HCT116 (cell line): Measurements from ENCODE around the gene SLC5A4. TPM values are rescaled to one million over a fixed set of nuclear protein-coding genes. Genes with fewer than 3 reads are reported as not detected.

ENCODE experiments used
- ATAC-seq: fragments of 200-7000 bp; cut with Tn5 transposase; 2 replicates; pipeline ENCODE4 v1.9.1; 2020; ENCODE audit warnings: mild to moderate bottlenecking, moderate library complexity
- BruUV-seq: library from RNA; stranded (reverse); fragments of 400-500 nt; replicated peaks from 2 replicates; lab custom pipeline; 2021; lab: Mats Ljungman, UMichigan
- CTCF ChIA-PET: fragments of 300-600 bp; sonication (Branson Sonifier 250); formaldehyde crosslinking; loops from one replicate; lab custom pipeline; 2021; ENCODE audit warnings: antibody characterized with exemption; lab: Charles Lee
- POLR2A ChIA-PET: fragments of 300-600, 350-600 bp; sonication (Branson Sonifier 250); formaldehyde crosslinking; loops from one replicate; lab custom pipeline; 2021; ENCODE audit warnings: antibody characterized with exemption; lab: Charles Lee
- RAD21 ChIA-PET, 2 experiments: fragments of 300-600 bp; sonication (Branson Sonifier 250); formaldehyde crosslinking; loops; one replicate each; lab custom pipeline; 2023; ENCODE audit warnings: low total read pairs in 2 of 2; ENCODE audit not compliant: uncharacterized antibody in 2 of 2, unreplicated experiment in 2 of 2, low non-redundant PET in 1 of 2; lab: Charles Lee
- DNase-seq: peaks from one replicate; pipeline ENCODE4 v3.0.0-alpha.2; 2010; ENCODE audit warnings: low read depth, low spot score
- H2AFZ ChIP-seq: fragments of 200-600 bp; shearing (Covaris generic), sonication (generic); 2 replicates; pipeline ENCODE4 v1.6.1; 2017; ENCODE audit warnings: low read depth, mixed run types, mixed read lengths, antibody characterized with exemption, low read length; ENCODE audit not compliant: poor library complexity, severe bottlenecking
- H3K27ac ChIP-seq: 2 replicates; pipeline ENCODE4 v1.5.1; 2012; ENCODE audit warnings: low read depth, low read length
- H3K27me3 ChIP-seq: fragments of 200-600 bp; sonication (generic); 2 replicates; pipeline ENCODE4 v1.6.1; 2016; ENCODE audit warnings: mixed run types, low read length, mixed read lengths; ENCODE audit not compliant: insufficient read depth
- H3K36me3 ChIP-seq, 2 experiments: fragments of 200-500 bp in 1 of 2; fragments of 200-600 bp in 1 of 2; sonication (Bioruptor generic) in 1 of 2; sonication (generic) in 1 of 2; 2 replicates each; pipeline versions ENCODE4 v1.5.1 to v1.6.1; 2014 to 2016; ENCODE audit warnings: low read length in 2 of 2, inconsistent platforms in 1 of 2, mixed read lengths in 1 of 2, mixed run types in 1 of 2; ENCODE audit not compliant: insufficient read depth in 2 of 2, control insufficient read depth in 1 of 2
- H3K4me1 ChIP-seq, 2 experiments: fragments of 200-600 bp in 1 of 2; sonication (generic) in 1 of 2; 2 replicates each; pipeline versions ENCODE4 v1.5.1 to v1.6.1; 2012 to 2017; ENCODE audit warnings: low read length in 2 of 2, inconsistent platforms in 1 of 2, mild to moderate bottlenecking in 1 of 2, mixed read lengths in 1 of 2, mixed run types in 1 of 2, moderate library complexity in 1 of 2; ENCODE audit not compliant: insufficient read depth in 2 of 2, control insufficient read depth in 1 of 2
- H3K4me2 ChIP-seq: fragments of 200-600 bp; sonication (generic); 2 replicates; pipeline ENCODE4 v1.6.1; 2017; ENCODE audit warnings: mixed run types, low read length, mixed read lengths
- H3K4me3 ChIP-seq, 2 experiments: fragments of 200-600 bp in 1 of 2; sonication (generic) in 1 of 2; replicated peaks in 1 of 2; 2 replicates each; pipeline ENCODE4 v1.5.1; 2011 to 2016; ENCODE audit warnings: low read length in 2 of 2, control low read depth in 1 of 2, low read depth in 1 of 2, mild to moderate bottlenecking in 1 of 2, mixed read lengths in 1 of 2, mixed run types in 1 of 2
- H3K79me2 ChIP-seq: fragments of 200-600 bp; sonication (generic); 2 replicates; pipeline ENCODE4 v1.6.1; 2017; ENCODE audit warnings: mild to moderate bottlenecking, mixed run types, low read length, moderate library complexity, mixed read lengths; ENCODE audit not compliant: insufficient read depth
- H3K9ac ChIP-seq: fragments of 200-600 bp; sonication (generic); 2 replicates; pipeline ENCODE4 v1.6.1; 2016; ENCODE audit warnings: low read length, mixed read lengths
- H3K9me2 ChIP-seq: fragments of 200-600 bp; sonication (generic), shearing (Covaris generic); 2 replicates; pipeline ENCODE4 v1.6.1; 2017; ENCODE audit warnings: mixed run types, mild to moderate bottlenecking, moderate library complexity; ENCODE audit not compliant: insufficient read depth
- H3K9me3 ChIP-seq, 2 experiments: fragments of 200-500 bp in 1 of 2; fragments of 200-600 bp in 1 of 2; sonication (Bioruptor generic) in 1 of 2; sonication (generic) in 1 of 2; 2 replicates each; pipeline ENCODE4 v1.6.1; 2014 to 2017; ENCODE audit warnings: low read length in 2 of 2, mixed read lengths in 2 of 2, inconsistent platforms in 1 of 2, low read depth in 1 of 2, mild to moderate bottlenecking in 1 of 2, mixed run types in 1 of 2, moderate library complexity in 1 of 2; ENCODE audit not compliant: control insufficient read depth in 1 of 2, insufficient read depth in 1 of 2
- H4K20me1 ChIP-seq: fragments of 200-600 bp; sonication (generic), shearing (Covaris generic); 2 replicates; pipeline ENCODE4 v1.6.1; 2017; ENCODE audit warnings: mixed run types, mild to moderate bottlenecking, moderate library complexity; ENCODE audit not compliant: insufficient read depth
- CBX3 ChIP-seq: IDR thresholded peaks from 2 replicates; pipeline ENCODE4 v1.6.1; 2012; ENCODE audit warnings: low read depth
- CEBPB ChIP-seq: IDR thresholded peaks from 2 replicates; pipeline ENCODE4 v1.6.1; 2012; ENCODE audit warnings: low read depth
- CTCF ChIP-seq, 3 experiments: fragments of 200-600 bp in 1 of 3; sonication (generic) in 1 of 3; IDR thresholded peaks in 2 of 3; conservative IDR thresholded peaks in 1 of 3; 2 replicates each; pipeline ENCODE4 v1.5.1; 2012 to 2017; ENCODE audit warnings: low read depth in 2 of 3, low read length in 2 of 3, antibody characterized with exemption in 1 of 3, borderline replicate concordance in 1 of 3, control low read depth in 1 of 3, mild to moderate bottlenecking in 1 of 3, mixed read lengths in 1 of 3, mixed run types in 1 of 3, moderate library complexity in 1 of 3; ENCODE audit not compliant: insufficient read depth in 1 of 3
- ELF1 ChIP-seq: IDR thresholded peaks from 2 replicates; pipeline ENCODE4 v1.6.1; 2012; ENCODE audit warnings: low read depth, borderline replicate concordance
- EZH2 ChIP-seq: fragments of 200-600 bp; sonication (generic); IDR thresholded peaks from 2 replicates; pipeline ENCODE4 v1.6.1; 2017; ENCODE audit warnings: antibody characterized with exemption, mixed run types
- EZH2phosphoT487 ChIP-seq: fragments of 200-600 bp; IDR thresholded peaks from 2 replicates; pipeline ENCODE4 v1.6.1; 2018; ENCODE audit warnings: antibody characterized with exemption, borderline replicate concordance
- FOSL1 ChIP-seq: IDR thresholded peaks from 2 replicates; pipeline ENCODE4 v1.6.1; 2012; ENCODE audit warnings: low read depth
- JUND ChIP-seq: IDR thresholded peaks from 2 replicates; pipeline ENCODE4 v1.6.1; 2012
- MAX ChIP-seq: IDR thresholded peaks from 2 replicates; pipeline ENCODE4 v1.6.1; 2012
- POLR2A ChIP-seq: IDR thresholded peaks from 2 replicates; pipeline ENCODE4 v1.7.0; 2011; ENCODE audit warnings: borderline replicate concordance; ENCODE audit not compliant: insufficient read depth, insufficient read length; ENCODE audit errors: extremely low read depth
- RAD21 ChIP-seq: IDR thresholded peaks from 2 replicates; pipeline ENCODE4 v1.6.1; 2012; ENCODE audit warnings: low read depth, mild to moderate bottlenecking
- REST ChIP-seq: IDR thresholded peaks from 2 replicates; pipeline ENCODE4 v1.6.1; 2012; ENCODE audit warnings: low read depth
- SIN3A ChIP-seq: IDR thresholded peaks from 2 replicates; pipeline ENCODE4 v1.6.1; 2012; ENCODE audit warnings: low read depth
- SP1 ChIP-seq: IDR thresholded peaks from 2 replicates; pipeline ENCODE4 v1.6.1; 2012; ENCODE audit warnings: low read depth
- TCF7L2 ChIP-seq: IDR thresholded peaks from 2 replicates; pipeline ENCODE4 v1.7.0; 2011; ENCODE audit warnings: borderline replicate concordance, inconsistent platforms; ENCODE audit not compliant: insufficient read depth, insufficient read length; ENCODE audit errors: extremely low read depth
- ZBTB33 ChIP-seq: IDR thresholded peaks from 2 replicates; pipeline ENCODE4 v1.6.1; 2011; ENCODE audit warnings: mild to moderate bottlenecking, low read length, moderate library complexity; ENCODE audit not compliant: insufficient replicate concordance; ENCODE audit errors: extremely low read depth
- ZFX ChIP-seq: fragments of 450-650 bp; IDR thresholded peaks from 2 replicates; pipeline ENCODE4 v1.6.1; 2017
- ZNF274 ChIP-seq: fragments of 200-500 bp; sonication (Bioruptor generic); IDR thresholded peaks from 2 replicates; pipeline ENCODE4 v1.6.1; 2014; ENCODE audit warnings: mild to moderate bottlenecking, low read depth, low read length, inconsistent platforms
- intact Hi-C: fragments of 100-400 bp; cut with micrococcal nuclease; formaldehyde crosslinking; loops from 2 replicates; pipeline ENCODE4 v1.10.0; 2022
- total RNA-seq: library from RNA; stranded (reverse); gene quantifications from one replicate; pipeline ENCODE4 v1.2.1, GENCODE V29; 2021; ENCODE audit not compliant: unreplicated experiment

SLC5A4 gene
- total RNA-seq, 1 experiment from 2014 or later = 0.22 TPM

- peak; percentile 66 for DNase-seq
- H3K9me2 ChIP-seq = no peaks in the 10 kb centered on the region
- intact Hi-C loops = loop anchor here (10.0 kb wide), 2 partner anchors 170 to 270 kb away; partner anchors contain the start of gene FBXO7
- H3K4me1 ChIP-seq = peaks cover 27 to 45% of the 10 kb centered on the region in 2 experiments
- ChIA-PET CTCF (interaction anchor here (0.6 to 1.6 kb wide), 3 partner anchors 61 to 228 kb away, joined by 3 to 9 read pairs (median 7); no protein-coding TSS in a partner anchor), POLR2A (interaction anchor here (0.6 kb wide), 1 partner anchor 228 kb away, joined by 4 read pairs; no protein-coding TSS in a partner anchor), RAD21 (no interaction called here)
- ATAC-seq = peak; percentile 87
- peak within 1 kb of the TSS; percentile 99 for H3K4me2 ChIP-seq
- no peaks in the 10 kb centered on the region for H3K27me3 ChIP-seq
- H3K9me3 ChIP-seq = no peaks in the 10 kb centered on the region
- H3K79me2 ChIP-seq = no peaks in the 10 kb centered on the region
- H3K27ac ChIP-seq = peak within 1 kb of the TSS; percentile 20
- BruUV-seq = no TSS peak
- H2AFZ ChIP-seq = peak within 1 kb of the TSS; percentile 90
- H3K4me3 ChIP-seq = peak within 1 kb of the TSS; percentile 59 to 70
- H3K9ac ChIP-seq = peak within 1 kb of the TSS; percentile 71
- no peaks in the 10 kb centered on the region for H4K20me1 ChIP-seq
- peaks cover 0 to 4% of the 10 kb centered on the region in 2 experiments; a peak in 2 of 4 replicates for H3K36me3 ChIP-seq
- TF ChIP-seq ZFX (no peak; the same call in 1 of the 2 replicates), SIN3A (no peak; the same call in 1 of the 2 replicates), EZH2 (no peak), TCF7L2 (no peak), CEBPB (no peak), FOSL1 (no peak), CBX3 (no peak), RAD21 (no peak), SP1 (no peak), CTCF (IDR thresholded peaks at IDR 0.05 in 2 of 3, conservative IDR thresholded peaks at IDR 0.05 in 1 of 3; ENCODE audit: borderline replicate concordance in 1 of 3, insufficient read depth in 1 of 3, low read depth in 2 of 3, low read length in 2 of 3) (peak in 2 of 3 experiments; percentile 18 to 24; a peak in 2 of 6 replicates), POLR2A (peak; percentile 88), MAX (peak; percentile 59), ZNF274 (no peak), REST (no peak), EZH2phosphoT487 (no peak), ELF1 (no peak), JUND (no peak), ZBTB33 (no peak)
Measured at GRCh38 chr22:32204856-32205722, 50.1 kb downstream of the SLC5A4 start, which contains the start of gene RFPL2. Gene RFPL2 (minus strand): TSS chr22:32205073. CDS start chr22:32202451, 2,622 bp downstream.
